NCI-H82 (cell line): ENCODE results near the gene GAB4.

Experiments used
- DNase-seq: peaks from one replicate; lab custom pipeline; 2025; lab: John Stamatoyannopoulos, UW

Gene GAB4

GRCh38 chr22:16987822-16988221 lies 20.2 kb downstream of the GAB4 start:
- no peak for DNase-seq

GRCh38 chr22:16975155-16975885 lies 32.7 kb downstream of the GAB4 start:
- no peak for DNase-seq

- no peak for DNase-seq
Observed at GRCh38 chr22:16974298-16975084, 33.5 kb downstream of the GAB4 start.

GRCh38 chr22:16973591-16974297 lies 34.3 kb downstream of the GAB4 start:
- DNase-seq = no peak

- DNase-seq = no peak
Observed at GRCh38 chr22:16972311-16972710, 35.7 kb downstream of the GAB4 start.

GRCh38 chr22:16970446-16970845 lies 37.6 kb downstream of the GAB4 start:
- DNase-seq = no peak

GRCh38 chr22:16969508-16970327 lies 38.3 kb downstream of the GAB4 start:
- no peak for DNase-seq

GRCh38 chr22:16968218-16968595 lies 39.8 kb downstream of the GAB4 start:
- DNase-seq = no peak

- DNase-seq = no peak
Observed at GRCh38 chr22:16967453-16968217, 40.4 kb downstream of the GAB4 start.

GRCh38 chr22:16966251-16966650 lies 41.8 kb downstream of the GAB4 start:
- no peak for DNase-seq

- DNase-seq = no peak
Observed at GRCh38 chr22:16965560-16965959, 42.5 kb downstream of the GAB4 start.

- no peak for DNase-seq
Observed at GRCh38 chr22:16965083-16965482, 42.9 kb downstream of the GAB4 start.

- DNase-seq = no peak
Observed at GRCh38 chr22:16964366-16964765, 43.7 kb downstream of the GAB4 start.

GRCh38 chr22:16963189-16963945 lies 44.7 kb downstream of the GAB4 start:
- DNase-seq = no peak

GRCh38 chr22:16962501-16962900 lies 45.5 kb downstream of the GAB4 start:
- no peak for DNase-seq

GRCh38 chr22:16961477-16962186 lies 46.4 kb downstream of the GAB4 start:
- DNase-seq = no peak

- no peak for DNase-seq
Observed at GRCh38 chr22:16960884-16961249, 47.2 kb downstream of the GAB4 start.

GRCh38 chr22:16960220-16960883 lies 47.7 kb downstream of the GAB4 start:
- DNase-seq = no peak

- DNase-seq = no peak
Observed at GRCh38 chr22:16959345-16959930, 48.6 kb downstream of the GAB4 start.
